GM21423 (cell line): Measurements from ENCODE around the gene ITGB8.
"Not testable (repeated sequence)": the region's sequence is repeated elsewhere in the genome, so short reads cannot be mapped to it uniquely, and the experiment has no call there.

ENCODE experiments used
- ATAC-seq: cut with Tn5 transposase; IDR thresholded peaks from one replicate; pipeline ENCODE4 v1.9.1; 2021; ENCODE audit warnings: mild to moderate bottlenecking, moderate library complexity; ENCODE audit not compliant: unreplicated experiment

ITGB8 gene

DNA sequence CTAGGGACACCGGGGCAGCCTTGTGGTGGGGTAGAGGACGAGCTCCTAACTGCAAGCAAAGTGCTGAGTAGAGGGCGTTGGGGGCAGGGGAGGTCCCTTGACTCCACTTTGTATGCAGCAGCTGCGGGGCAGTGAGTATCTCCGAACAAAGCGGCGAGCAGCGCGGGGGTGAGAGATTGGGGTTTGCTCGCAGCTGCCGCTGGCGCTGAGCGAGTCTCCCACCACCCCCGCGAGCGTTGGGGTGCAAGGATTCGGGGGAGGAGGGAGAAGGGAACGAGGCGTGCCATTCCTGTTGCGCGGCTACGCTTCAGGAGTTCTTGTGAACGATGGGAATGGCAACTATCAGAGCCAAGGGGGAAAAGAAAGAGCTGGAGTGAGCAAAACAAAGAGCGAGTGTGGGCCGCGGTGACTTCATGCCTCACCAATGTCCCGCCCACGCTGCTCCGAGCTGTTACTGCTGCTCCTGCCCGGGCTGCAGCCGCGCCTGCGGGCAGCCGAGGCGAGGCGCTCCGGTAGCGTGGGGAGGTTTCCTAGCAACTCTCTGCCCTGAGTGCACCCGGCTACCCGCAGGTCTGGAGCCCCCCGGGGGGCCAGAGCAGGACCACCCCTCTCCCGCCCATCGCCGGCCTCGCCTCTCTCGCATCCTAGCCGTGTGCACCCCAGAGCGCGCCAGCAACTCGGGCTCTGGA lies at the start of gene ITGB8:
Gene ITGB8 (plus strand): TSS at position 662 of the 689 bp plus-strand sequence. CDS start 907 bp downstream, outside the sequence.
- peak; percentile 44 for ATAC-seq

DNA sequence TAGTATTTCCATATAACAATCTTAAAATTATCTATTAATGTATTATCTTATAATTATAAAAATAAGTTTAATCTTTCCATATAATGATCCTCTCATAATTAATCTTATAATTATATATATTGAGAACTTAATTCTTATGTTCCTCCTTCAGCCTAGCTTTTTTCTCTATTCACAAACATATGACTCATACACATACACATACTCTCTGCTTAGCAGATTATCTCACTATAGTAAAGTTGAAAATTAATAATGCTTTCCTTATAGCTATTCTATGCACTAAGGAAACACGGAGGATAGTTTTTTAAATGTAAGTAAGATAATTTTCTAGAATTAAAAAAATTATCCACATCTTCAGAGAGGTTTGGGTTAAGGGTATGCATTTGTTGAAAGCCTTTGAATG lies 47.7 kb upstream of the ITGB8 start:
- ATAC-seq: no peak

DNA sequence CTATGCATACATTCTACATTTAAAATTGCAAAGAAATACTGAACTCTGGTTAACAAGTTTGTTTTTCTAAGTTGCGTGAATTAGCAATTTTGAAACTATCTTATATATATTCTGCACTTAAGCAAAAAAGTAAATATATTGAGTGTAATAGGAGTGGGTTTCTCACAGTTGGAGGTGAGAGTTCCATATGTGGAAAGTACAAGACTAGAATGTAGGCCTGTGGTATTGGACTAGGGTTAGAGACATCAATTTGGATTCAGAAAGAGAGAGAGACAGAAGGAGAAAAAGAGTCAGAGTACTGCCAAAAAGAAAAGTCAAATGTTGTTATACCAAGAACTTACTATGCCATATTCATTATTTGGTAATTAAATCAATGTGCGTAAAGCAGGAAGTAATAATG lies 47.3 kb upstream of the ITGB8 start:
- no peak for ATAC-seq

DNA sequence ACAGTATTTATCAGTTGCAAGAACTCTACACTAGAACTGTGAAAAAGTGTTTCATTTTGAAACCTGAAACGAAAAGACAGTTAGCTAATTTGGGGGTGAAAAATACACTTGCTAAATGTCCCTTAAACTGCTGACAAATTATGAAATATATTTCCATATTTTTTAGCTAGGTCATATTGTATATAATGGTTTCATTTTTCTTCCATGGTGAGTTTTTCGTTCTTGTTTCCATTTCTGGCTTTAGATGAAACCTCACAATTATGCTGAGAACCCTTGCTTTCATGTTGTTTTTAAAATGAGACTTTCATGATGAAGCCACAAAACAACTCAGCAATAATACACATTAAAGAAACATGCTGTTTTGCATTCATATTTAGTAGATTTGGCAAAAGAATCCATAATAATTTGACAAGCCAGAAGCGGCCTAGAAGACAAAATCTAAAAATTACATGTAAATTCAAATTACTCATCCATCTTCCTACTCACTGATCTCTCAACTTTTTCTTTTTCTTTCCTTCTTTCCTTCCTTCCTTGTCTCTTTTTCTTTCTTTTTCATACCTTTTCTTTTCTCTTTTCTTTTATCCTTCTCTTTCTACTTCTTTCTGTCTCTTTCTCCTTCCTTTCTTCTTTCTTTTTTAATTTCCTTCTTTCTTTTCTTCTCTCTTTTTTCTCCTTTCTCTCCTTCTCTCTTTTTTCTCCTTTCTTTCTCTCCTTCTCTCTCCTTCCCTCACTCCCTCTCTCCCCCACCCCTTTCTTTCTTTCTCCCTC lies 46.5 kb upstream of the ITGB8 start:
- peak; percentile 41 for ATAC-seq

DNA sequence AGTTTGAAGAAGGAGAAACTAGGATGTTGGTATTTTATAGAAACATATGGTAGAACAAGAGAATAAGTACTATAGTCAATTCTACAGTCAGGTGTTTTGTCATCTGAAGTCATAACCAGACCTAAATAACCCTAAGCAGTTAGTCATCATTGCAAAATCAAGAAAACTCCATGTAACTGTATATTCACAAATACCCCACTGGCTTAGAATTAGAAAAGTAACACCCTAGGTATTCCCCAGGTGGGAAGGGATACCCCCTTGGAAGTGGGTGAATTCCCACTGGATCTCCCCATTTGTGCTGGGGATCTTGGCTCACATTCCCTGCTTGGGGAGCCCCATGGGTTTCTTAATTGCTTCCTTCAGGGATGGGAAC lies 45.9 kb upstream of the ITGB8 start:
- no peak for ATAC-seq

DNA sequence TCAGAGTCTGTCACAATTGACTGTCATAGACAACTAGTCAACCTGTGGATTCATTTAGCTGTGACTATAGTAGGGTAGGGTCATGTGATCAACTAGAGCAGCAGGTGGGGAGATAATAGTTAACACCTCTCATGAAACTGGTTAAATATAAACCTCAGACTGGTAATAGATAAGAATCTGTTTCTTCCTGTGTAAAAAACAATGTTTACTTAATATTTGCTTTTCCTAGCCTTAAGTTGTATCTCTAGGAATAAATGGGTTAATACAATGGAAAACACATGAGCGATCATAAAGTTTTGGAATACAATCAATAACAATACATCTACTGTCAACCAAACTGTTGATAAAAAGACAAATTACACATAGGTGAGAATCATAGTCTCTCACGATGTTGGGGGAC lies 43.4 kb upstream of the ITGB8 start:
- ATAC-seq: peak; percentile 50

DNA sequence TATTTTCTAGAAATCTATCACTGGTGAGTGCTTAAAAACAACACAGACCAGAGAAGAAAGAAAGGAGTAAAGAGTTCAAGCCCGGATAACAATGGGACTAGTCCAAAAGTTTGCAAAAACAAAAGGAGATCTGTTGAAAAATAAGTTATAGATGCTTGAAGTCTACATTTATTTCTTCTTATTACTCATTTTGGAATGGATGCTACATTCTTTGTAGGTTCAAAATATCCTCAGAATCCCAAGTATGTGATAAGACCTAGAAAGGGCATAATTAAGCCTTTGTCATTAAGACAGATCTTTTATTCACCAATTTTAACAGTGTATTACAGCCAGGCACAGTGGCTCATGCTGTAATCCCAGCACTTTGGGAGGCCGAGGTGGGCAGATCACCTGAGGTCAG lies 42.7 kb upstream of the ITGB8 start:
- ATAC-seq: no peak

DNA sequence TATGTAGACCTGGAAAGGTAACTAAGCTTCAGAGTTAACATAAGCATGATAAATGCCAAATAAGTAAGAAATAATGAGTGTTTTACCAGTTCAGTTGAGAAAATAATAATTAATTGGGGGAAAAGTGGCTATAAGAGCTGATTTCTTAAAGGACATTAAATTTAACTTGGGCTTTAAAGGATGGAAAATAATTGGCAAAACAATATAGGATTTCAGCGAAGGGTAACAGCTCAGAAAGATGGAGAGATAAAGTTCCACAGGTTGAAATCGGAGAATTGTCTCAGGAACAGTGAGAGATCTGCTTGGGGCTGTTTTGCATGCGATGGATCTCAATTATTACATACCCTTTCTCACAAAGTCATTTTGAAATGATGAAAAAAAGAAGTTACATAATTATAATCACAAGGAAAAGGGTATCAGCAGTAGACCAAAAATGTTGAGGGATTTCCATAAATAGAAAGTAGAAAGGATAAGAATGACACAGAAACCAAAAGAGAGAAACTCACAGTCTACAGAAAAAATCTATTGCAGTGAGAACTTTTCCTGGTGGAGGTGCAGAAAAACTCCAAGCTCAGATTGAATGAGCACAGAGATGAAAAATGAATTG lies 40.1 kb upstream of the ITGB8 start:
- ATAC-seq: no peak

DNA sequence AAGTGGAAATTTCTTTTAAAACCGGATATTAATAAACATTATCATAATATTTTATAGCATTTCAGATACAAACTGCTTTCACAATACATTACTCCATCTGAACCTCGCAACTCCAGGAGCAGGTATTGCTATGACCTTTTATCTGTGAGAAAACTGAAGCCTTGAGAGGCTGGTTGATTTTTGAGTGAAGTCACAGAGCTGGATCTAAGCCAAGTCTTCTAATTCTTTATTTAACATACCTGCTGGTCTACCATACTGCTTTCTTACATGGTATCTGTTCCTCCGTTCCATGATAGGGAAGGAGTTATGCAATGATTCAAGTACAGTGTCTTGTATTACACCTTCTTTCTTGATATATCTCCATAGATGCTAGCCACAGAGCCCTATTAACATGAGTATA lies 37.4 kb upstream of the ITGB8 start:
- ATAC-seq: no peak

DNA sequence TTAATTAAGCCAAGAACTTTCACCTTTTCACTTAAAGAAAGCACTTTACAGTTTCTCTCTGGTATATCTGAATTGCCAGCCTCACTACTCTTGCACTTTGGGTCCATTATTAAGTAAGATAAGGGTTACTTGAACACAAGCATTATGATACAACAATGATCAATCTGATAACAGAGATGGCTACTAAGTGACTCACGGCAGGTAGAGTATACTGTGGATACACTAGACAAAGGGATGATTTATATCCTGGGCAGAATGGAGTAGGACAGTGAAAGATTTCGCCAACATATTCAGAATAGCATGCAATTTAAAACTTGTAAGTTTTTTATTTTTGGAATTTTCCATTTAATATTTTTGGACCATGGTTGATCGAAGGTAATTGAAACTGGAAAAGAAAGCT lies 34.3 kb upstream of the ITGB8 start:
- ATAC-seq: no peak

DNA sequence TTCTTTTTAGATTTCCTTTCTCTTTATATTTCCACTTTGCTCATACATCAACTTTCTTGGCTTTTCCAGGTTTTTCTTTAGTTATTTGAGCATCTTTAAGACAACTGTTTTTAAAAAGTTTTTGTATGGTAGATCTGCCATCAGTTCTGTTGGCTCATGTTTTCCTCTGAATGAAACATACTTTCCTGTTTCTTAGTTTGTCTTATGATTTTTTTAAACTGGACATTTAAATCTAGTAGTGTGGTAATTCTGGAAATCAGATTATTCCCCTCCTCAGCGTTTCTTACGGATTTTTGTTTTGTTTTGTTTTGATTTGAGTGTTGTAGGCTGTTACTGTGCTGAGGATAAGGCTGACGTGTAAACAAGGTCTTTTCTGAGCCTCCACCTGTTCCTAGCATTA lies 33.8 kb upstream of the ITGB8 start:
- ATAC-seq: no peak

DNA sequence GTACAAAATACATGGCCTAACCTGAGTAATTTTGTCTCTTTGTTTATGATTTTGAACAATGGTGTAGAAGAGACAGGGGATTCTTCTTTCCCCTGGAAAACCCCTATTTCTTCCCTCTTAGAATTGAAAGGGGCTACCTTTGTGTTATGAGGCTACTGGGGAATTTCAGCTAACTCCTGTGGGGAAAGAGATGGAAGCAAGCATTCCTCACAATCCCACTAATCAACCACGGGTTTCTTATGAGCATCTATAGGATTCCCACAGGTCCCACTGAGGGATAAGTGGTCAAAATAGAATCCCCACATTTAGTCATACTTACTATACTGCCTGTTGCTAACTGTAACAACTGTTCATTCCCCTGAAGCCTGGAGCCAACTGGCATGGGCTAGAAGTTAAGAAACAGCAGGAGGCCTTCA lies 32.2 kb upstream of the ITGB8 start:
- no peak for ATAC-seq

DNA sequence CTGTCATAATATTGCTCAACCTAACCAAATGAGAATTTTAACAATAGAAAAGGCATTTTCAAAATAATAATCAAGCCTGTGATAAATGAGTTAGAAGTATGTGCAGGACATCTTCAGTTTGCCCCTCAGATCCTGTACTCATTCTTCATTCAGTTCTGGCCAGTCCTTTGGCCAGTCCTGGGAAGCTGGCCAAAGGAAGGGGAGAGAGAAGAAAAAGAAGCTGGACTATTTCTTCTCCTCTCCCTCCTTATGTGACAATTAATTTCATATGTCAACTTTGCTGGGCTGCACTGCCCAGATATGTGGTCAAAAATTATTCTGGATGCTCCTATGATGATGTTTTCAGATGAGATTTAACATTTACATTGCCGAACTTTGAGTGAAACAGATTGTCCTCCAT lies 31.6 kb upstream of the ITGB8 start:
- ATAC-seq: no peak

DNA sequence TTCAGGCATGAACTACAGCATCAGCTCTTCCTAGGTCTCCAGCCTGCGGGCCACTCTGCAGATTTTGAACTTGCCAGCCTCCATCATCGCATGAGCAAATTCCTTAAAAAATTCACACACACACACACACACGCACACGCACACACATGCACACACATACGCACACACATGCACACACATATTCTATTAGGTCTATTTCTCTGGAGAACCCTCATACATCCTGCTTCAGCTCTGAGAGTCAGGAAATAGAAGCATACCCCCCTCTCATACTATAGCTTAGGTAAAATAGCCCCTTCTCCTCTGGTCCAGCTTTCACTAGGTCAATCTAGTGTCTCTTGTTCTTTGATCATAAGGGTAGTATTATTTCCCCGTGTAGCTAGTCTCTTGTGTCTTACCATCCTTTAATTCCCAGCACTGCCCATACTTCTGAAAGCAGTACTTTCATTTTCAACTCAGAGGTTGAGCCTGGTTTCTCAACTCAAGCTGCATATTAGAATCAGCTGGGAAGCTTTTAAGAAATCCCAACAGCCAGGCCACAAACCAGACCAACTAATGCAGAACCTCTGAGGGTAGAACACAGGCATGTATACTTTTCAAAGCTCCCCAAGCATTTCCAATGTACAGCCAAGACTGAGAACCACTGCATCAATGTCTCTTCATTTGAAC lies 30.9 kb upstream of the ITGB8 start:
- ATAC-seq: peak; percentile 72

DNA sequence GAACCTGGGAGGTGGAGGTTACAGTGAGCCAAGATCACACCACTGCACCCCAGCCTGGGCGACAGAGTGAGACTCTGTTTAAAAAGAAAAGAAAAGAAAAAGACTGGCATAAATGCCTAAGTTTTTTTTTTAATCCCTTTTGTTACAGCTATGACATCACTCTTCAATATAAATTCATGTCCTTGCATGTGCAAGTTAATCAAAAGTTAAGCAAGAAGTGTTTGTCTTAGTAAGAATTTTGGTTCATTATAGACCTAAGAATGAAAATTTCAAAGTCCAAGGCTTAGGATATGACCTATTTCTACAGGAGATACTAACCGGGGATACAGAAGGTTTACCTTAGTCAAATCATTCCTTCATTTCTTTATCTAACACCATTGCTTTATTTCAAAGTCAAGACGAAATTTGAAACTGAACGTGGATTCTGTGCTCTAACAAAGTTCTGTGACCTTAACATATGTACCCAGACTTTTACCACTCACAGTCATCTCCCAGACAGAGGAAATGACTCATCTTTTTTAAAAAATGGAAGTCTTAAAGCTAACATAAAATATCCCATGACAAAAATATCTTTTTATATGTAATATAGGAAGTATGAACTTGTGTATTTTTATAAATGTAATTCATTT lies 29.3 kb upstream of the ITGB8 start:
- no peak for ATAC-seq

DNA sequence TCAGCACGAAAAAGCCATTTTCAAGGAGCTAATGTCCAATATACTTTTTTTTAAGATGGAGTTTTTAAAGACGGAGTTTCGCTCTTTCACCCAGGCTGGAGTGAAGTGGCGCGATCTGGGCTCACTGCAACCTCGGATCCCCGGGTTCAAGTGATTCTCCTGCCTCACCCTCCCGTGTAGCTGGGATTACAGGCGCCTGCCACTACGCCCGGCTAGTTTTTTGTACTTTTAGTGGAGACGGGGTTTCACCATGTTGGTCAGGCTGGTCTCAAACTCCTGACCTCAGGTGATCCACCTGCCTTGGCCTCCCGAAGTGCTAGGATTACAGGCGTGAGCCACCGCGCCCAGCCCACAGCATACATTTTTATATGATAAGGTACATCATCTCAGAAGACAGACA lies 28.4 kb upstream of the ITGB8 start:
- ATAC-seq: not testable (repeated sequence)

DNA sequence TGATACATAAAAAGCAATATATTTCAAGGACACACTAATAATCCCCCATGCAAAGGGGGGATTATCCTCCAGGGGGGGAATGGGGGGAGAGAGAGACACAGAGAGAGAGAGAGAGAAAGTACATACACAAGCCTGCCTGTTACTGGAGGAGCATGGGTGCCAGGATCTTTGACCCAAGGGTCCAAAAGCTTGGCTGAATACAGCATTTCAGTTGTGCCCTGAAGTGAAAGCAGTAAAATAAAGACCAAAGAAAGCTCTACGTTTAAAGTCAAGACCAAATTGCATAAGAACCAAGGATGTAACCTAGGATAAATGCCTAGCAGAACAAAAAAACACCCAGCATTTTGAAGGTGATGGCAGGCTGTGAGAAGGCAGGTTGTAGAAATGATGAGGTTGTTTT lies 27.8 kb upstream of the ITGB8 start:
- ATAC-seq: no peak

DNA sequence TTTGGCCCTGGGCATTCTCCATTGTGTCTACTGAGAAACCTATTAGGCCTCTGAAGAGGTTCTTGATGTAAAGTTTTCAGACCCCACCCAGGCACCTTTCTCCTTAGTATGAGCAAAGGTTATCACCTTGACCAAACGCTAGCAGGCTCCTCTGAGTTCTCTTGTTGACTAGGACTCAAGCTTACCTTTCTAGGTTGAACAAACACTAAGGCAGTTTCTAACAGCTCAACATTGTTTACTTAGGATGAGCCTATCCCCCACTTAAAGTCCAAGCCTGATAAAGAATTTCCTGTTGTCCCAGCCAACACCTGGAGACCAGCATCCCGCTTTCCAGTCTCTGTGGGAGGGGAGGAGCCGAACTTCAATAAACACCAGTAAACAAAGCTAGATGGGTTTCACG lies 26.3 kb upstream of the ITGB8 start:
- no peak for ATAC-seq

DNA sequence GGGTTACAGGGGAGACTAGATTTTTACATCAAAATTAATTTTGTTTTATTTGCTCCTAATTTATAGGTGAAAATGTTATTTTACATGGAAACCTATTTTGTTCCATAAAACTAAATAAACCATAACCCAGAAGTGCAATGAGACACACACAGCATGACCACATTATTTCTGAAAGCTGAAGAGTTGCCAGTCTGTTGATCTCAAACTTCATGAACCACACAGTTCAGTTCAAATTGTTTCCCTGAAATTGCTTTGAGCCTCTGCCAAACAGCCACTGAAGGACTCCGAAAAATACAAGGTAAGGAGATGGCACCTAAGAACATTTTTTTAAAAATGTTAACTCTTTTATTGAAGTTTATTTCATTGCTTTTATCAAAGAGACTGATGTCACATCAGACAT lies 25.0 kb upstream of the ITGB8 start:
- ATAC-seq: no peak

DNA sequence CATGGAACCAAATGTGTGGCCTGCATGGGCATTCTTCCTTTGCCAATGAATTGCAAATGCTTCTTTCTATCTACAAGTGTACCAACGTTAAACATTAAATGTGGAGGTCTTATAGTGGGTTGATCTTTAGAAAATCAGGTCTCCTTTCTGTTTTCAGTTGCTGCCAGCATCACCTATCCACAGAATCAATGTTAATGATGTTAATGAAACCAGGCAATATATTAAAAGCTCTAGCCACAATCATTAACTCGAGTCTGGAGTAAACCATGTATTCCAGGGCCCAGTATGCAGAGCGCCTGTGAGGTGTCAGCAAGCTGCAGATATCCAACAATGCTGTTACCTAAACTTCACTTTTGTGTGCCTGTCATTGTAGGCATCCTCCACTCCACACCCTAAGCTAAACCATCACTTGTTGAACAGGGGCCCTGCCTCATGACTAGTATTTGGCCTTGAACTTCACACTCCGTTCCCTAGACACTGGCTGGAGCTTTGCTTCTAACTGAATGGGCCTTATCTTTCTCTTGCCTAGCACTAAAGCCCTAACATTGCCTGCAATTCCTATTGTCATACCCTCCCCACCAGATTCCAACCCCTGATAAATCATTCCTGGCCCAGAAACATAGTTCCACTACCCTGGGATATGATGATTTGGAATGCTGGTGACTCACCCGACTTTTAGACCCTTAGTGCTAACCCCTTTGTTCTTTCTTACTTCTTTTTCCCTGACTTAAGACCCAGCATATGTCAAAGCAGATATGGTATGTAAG lies 24.3 kb upstream of the ITGB8 start:
- no peak for ATAC-seq
